ENCODE results near the gene NDUFA7.

DNA sequence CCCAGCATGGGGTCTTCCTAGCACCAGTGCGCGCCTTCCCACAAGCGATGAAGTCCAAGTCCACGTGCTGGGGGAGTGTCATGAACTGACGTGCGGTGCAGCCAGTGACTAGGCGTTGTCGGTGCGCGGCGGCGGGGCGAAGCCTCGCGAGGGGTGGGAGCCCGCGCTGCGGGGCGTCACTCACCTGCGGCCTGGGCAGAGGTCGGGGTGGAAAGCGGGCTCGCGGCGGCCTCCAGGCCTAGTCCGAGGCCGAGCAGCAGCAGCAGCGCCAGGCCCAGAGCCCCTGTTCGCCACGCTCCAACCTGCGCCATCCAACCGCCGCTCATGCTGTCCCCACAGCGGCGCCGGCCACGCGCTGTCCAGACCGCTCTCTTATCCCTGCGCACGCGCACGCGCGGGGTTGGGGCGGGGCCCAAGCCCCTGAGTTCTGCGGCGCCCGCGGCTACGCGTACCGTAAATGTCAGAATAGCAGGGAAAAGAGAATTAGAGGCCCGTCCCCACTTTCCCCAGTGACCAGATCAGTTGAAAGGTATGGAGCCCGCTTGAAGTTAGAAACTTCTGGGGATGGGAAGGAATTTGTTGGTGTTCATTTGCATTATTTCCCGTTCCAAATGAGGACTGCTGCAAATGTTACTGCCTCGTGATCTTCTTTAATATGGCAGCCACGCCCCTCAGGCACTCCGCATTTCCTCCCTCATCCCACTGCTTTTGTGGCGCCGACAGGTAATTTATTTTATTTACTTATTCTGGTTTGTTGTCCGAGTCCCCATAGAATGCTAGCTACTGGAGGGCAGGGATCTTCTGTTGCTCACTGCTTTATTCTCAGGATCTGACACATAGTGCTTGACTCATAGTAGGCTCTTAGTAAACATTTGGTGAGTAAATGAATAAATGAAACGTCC, 13.0 kb downstream of the NDUFA7 start, which contains the start of gene CD320:
- no peak for TF ChIP-seq CTCF (IDR thresholded peaks at IDR 0.05)
- TF ChIP-seq POLR2A (IDR thresholded peaks at IDR 0.05): peak; percentile 11
